CD4-positive, alpha-beta T cell treated with Interleukin-17A for 1 hour (primary cell): ENCODE data around the gene PTBP1.

Source experiments
- DNase-seq: peaks from one replicate; pipeline ENCODE4 v3.0.0-alpha.2; 2020

Gene PTBP1

GRCh38 chr19:798415-799075, 1.3 kb downstream of the PTBP1 start:
- DNase-seq: no peak

GRCh38 chr19:799076-799881, 2.0 kb downstream of the PTBP1 start:
- no peak for DNase-seq

GRCh38 chr19:800360-801029, 3.2 kb downstream of the PTBP1 start:
- no peak for DNase-seq

GRCh38 chr19:801030-801860, 4.0 kb downstream of the PTBP1 start:
- peak; percentile 39 for DNase-seq

- DNase-seq: no peak
Measured at GRCh38 chr19:801861-802497, 4.7 kb downstream of the PTBP1 start.

- no peak for DNase-seq
Measured at GRCh38 chr19:802498-803098, 5.3 kb downstream of the PTBP1 start.

GRCh38 chr19:803099-803561, 5.9 kb downstream of the PTBP1 start:
- no peak for DNase-seq

GRCh38 chr19:803686-804418, 6.6 kb downstream of the PTBP1 start:
- DNase-seq: no peak

GRCh38 chr19:804419-805165, 7.3 kb downstream of the PTBP1 start:
- DNase-seq: no peak

GRCh38 chr19:805166-805551, 7.9 kb downstream of the PTBP1 start:
- no peak for DNase-seq

GRCh38 chr19:805600-806550, 8.6 kb downstream of the PTBP1 start:
- DNase-seq: no peak

- no peak for DNase-seq
Measured at GRCh38 chr19:806815-807421, 9.7 kb downstream of the PTBP1 start.

GRCh38 chr19:807627-808422, 10.6 kb downstream of the PTBP1 start:
- no peak for DNase-seq

- no peak for DNase-seq
Measured at GRCh38 chr19:808423-808775, 11.1 kb downstream of the PTBP1 start.

GRCh38 chr19:810077-810855, 13.0 kb downstream of the PTBP1 start:
- DNase-seq: no peak

GRCh38 chr19:810883-811489, 13.7 kb downstream of the PTBP1 start:
- no peak for DNase-seq
